NCI-H2107 treated with DMSO at 0.1 percent for 48 hours (cell line): ENCODE data around the gene NR1H2.
"Not testable (repeated sequence)": the region's sequence is repeated elsewhere in the genome, so short reads cannot be mapped to it uniquely, and the experiment has no call there.

Experiments used
- DNase-seq: peaks from one replicate; lab custom pipeline; 2025; ENCODE audit not compliant: unreplicated experiment; lab: John Stamatoyannopoulos, UW

The NR1H2 gene

DNA sequence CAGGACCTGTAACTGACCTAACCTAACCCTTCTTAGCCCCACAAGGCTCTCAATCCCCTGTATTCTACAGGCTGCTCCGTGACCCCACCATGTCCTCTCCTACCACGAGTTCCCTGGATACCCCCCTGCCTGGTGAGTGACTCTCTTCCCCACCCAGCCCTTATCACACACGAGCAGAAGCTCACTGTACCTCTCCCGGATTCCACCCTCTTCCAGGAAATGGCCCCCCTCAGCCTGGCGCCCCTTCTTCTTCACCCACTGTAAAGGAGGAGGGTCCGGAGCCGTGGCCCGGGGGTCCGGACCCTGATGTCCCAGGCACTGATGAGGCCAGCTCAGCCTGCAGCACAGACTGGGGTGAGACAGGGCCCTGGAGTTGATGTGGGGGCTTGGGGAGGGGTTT, 1.3 kb downstream of the NR1H2 start:
- DNase-seq: no peak

DNA sequence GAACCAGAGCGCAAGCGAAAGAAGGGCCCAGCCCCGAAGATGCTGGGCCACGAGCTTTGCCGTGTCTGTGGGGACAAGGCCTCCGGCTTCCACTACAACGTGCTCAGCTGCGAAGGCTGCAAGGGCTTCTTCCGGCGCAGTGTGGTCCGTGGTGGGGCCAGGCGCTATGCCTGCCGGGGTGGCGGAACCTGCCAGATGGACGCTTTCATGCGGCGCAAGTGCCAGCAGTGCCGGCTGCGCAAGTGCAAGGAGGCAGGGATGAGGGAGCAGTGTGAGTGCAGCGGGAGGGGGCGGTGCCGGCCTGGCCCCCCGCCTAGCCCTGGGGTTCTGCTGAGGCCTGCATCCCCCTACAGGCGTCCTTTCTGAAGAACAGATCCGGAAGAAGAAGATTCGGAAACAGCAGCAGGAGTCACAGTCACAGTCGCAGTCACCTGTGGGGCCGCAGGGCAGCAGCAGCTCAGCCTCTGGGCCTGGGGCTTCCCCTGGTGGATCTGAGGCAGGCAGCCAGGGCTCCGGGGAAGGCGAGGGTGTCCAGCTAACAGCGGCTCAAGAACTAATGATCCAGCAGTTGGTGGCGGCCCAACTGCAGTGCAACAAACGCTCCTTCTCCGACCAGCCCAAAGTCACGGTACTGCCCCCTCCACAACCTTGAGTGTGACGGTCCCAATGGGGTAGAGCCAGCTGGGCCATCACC, 2.1 kb downstream of the NR1H2 start:
- DNase-seq: no peak

DNA sequence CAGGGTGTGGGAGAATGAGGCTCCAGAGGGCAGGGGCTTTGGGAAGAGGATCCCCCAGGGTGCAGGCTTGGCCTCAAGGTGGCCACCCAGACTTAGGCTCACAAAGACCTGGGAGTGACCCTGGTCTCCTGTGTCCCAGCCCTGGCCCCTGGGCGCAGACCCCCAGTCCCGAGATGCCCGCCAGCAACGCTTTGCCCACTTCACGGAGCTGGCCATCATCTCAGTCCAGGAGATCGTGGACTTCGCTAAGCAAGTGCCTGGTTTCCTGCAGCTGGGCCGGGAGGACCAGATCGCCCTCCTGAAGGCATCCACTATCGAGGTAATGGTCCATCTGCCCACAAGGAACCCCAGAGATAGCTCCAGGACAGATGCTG, 2.6 kb downstream of the NR1H2 start:
- no peak for DNase-seq

DNA sequence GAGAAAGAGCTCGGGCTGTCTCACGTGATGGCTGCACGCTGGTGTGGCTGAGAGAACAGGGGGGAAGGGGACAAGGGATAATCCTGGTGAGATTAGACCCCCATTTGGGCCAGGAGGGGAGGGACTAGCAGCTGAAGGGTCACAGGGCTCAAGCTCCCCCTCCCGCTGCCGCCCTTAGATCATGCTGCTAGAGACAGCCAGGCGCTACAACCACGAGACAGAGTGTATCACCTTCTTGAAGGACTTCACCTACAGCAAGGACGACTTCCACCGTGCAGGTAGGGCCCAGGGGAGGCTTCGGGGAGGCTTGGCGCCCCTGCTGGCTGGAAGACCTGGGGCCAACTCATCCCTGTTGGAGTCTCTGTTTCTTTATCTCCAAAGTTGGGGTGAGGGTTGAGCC, 3.3 kb downstream of the NR1H2 start:
- DNase-seq: no peak

DNA sequence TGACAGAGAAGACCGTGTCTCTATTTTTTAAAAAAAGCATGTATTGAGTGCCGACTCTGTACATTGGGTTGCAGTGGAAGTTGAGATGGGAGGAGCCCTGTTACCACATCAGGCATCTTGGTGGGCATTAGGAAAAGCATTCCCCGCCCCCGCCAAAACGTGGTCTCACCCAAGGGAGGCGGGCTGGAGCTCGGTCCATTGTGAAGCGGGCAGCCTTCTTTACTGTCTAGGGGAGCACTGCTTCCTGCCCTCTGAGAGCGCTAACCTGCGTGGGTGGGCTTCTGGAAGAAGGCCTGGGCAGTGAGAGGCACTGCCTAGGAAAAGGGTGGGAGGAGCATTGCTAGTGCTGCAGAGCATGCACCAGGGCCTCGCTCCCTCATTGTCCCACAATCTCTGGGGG, 3.9 kb downstream of the NR1H2 start:
- no peak for DNase-seq

DNA sequence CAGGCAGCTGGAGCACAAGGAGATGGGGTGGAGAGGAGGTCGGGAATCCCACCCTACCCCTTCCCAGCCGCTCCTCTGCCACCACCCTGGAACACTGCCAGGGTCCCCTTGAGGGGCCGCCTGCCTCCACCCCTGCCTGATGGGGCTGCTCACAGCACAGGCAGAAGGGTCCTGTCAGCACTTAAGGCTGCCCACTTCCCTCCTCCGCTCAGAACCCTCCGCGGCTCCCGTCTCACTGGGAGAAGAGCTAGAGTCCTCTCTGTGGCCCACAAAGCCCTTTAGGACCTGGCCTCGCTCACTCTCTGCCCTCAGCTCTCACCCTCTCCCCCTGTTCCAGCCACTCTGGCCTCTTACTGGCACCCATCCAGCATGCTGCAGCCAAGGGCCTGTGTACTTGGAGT, 4.5 kb downstream of the NR1H2 start:
- no peak for DNase-seq

DNA sequence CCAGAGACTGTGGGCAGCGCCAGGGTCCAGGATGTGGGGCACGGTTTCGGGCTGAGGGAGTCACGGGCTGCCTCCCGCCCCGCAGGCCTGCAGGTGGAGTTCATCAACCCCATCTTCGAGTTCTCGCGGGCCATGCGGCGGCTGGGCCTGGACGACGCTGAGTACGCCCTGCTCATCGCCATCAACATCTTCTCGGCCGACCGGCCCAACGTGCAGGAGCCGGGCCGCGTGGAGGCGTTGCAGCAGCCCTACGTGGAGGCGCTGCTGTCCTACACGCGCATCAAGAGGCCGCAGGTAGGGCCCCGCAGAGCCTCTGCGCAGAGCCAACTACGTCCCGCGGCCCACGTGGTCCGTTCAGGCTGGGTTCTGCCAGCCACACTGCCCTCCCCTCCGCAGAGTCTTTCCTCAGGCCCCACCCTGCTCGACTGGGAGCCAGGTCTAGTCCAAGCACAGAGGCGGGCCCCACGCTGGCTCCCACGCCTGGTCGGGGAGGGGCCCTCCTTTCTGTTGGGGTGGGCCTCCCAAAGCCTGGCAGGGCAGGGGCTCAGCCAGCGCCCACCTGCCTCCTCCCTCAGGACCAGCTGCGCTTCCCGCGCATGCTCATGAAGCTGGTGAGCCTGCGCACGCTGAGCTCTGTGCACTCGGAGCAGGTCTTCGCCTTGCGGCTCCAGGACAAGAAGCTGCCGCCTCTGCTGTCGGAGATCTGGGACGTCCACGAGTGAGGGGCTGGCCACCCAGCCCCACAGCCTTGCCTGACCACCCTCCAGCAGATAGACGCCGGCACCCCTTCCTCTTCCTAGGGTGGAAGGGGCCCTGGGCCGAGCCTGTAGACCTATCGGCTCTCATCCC, 5.8 kb downstream of the NR1H2 start:
- no peak for DNase-seq

DNA sequence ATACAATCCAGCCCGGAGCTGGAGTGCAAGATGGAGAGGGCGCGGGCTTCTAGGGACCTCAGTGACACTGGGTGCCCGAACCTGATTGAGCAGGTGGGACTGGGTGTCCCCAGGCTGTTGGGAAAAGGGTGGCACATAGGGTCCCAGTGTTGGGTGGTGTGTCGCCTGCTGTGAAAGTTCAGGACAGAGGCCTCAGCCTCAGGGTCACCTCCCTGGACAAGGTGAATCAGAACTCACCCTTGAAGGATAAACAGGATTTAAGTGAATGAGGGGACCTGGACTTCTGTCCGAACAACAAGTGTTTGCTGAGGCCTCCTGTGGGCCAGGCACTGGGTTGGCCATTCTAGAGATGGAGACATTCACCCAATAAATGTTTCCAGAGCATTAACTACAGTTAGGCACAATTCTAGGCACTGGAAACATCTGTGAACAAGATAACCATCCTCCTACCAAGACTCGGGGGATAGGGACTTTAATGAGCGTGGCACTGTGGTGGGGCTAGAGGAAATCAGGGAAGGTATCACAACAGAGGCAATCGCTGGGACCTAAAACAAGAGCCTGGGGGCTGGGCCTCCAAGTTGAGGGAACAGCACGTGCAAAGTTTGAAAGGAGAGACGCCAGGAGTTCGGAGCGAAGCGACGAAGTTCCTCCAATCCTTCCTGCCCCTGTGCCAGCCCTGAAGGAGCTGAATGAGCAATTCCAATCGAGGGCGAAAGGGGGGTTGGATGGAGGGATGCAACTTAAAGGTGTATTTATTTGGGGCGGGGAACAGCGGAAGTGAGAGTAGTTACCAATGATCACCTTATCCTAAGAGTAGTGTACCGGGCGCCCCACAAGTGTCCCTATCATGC, 7.0 kb downstream of the NR1H2 start:
- DNase-seq: no peak

DNA sequence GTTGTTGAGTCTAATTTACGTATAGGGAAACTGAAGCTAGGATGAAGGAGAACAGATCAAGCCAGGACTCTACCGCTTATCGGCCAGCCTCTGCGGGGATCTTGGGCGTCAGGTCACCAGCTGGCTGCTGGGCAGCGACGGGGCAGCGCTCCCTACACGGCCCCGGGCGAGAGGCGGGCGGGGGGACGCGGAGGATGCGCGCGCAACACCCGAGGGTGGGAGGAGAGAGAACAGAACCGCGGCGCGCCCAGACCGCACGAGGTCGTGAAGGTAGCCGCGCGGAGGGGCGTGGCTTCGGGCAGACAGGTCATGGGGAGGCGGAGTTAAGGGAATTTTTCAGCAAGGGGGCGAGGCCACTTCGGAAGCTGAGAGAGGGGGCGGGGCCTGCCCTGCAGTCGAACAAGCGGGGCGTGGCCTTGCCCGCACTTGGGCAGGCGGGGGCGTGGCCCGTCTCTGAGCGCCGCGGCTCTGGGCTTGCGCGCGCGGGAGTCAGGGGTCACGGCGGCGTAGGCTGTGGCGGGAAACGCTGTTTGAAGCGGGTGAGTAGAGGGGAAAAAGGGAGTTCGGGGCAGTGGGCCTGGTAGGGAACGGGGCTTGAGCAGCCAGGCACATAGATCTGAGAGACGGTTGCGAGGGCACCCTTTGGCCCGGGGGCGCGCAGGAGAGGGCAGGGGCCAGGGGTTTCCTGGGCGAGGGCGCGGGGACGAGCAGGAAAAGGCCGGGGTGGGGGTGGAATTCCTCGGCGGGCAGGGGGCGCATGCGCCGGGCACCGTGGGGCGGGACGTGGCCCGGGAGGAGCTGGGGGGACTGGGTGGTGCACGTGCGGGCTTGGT, 7.8 kb downstream of the NR1H2 start, which contains the start of gene POLD1:
POLD1 (plus strand) TSS at position 496 of the 833 bp plus-strand sequence. CDS start 14,505 bp downstream, outside the sequence.
- peak; percentile 95 for DNase-seq

DNA sequence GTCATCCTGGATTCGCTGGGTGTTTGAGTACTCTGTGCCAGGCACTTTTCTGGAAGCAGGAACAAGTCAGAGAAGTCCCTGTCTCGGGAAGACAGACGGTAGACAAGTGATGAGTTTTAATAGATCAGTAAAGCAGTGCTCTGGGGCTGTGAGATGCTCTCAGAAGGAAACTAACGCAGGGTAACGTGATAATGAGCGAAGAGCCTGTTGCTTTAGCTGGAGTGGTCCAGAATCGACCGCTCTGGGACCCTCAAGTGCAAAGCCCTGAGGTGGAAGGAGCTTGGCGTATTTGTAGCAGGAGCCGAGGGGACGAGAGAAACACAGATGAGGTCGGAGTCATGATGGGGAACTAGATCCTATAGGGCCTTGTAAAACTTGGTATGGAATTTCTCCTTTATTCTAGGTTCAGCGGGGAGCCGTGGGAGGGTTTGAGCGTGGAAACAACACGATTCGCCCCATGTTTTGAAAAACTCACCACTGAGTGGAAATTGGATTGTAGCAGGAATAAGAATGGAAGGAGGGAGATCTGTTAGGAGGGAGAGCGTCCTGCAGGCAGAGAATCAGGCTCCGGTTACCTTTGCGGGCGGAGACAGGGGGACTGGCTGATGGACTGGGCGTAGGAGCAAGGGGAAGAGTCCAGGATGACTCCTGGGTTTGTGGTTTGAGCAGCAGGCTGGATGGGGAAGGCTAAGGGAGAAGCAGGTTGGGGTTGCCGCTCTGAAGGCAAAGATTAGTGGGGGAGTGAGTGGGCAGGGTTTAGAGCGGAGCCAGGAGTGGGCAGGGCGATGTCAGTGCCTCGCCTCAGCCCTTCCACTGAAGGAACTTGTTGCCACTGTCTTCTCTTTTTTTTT, 8.7 kb downstream of the NR1H2 start:
- DNase-seq: peak; percentile 58

DNA sequence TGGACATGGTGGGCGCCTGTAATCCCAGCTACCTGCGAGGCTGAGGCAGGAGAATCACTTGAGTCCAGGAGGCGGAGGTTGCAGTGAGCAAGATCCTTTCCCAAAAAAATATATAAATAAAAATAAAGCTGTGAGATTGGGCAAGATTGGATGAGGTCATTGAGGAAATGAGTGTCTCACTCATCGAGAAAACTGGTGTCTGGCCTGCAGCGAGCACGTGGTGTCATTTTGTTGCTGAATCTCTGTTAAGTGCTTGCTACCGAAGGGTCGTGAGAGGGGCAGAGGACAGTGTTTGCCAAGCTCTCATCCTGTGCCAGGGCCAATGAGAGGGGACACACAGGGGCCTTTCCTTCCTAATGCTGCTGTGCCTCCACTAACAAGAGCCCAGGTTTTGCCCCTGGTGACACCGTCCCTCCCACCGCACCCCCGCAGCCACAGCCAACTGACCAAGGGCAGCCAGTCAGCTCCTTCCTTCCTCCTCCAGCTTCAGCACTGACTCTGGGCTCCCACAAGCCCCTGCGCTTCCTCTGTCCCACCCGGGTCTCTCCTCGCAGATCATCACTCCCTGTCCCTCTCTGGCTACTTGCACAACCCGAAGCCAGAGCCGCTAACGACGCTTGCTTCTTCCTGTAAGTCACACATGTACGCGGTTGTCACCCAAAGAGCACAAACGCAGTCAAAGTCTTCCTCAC, 11.1 kb downstream of the NR1H2 start:
- DNase-seq: no peak

DNA sequence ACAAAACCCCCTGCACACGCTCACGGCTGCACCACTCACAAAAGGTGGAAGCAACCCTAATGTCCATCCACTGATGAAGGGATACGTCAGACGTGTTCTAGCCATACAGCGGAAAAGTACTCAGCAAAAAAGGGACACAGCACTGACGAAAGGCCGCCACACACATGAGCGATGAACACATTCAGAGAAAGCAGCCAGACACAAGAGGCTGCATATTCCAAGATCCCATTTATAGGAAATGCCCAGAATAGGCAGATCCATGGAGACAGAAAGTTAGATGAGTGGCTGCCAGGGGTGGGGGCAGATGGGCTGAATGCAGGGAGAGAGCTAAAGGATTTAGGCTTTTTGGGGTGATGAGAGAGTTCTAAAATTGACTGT, 11.6 kb downstream of the NR1H2 start:
- DNase-seq: no peak

DNA sequence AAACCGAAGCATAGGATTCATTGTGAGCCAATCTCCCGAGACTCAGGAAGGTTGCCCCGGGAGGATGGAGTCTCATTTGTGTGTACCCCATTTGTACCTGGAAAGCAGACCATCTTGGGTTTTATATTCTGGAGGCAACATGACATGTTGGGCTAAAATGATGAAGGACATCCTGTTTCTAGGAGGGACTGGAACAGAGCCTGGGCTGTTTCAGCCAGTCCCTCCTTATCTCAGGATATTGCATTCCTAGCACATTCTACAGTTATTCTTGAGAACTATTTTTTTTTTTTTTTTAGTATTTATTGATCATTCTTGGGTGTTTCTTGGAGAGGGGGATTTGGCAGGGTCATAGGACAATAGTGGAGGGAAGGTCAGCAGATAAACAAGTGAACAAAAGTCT, 14.0 kb downstream of the NR1H2 start:
- DNase-seq: not testable (repeated sequence)

DNA sequence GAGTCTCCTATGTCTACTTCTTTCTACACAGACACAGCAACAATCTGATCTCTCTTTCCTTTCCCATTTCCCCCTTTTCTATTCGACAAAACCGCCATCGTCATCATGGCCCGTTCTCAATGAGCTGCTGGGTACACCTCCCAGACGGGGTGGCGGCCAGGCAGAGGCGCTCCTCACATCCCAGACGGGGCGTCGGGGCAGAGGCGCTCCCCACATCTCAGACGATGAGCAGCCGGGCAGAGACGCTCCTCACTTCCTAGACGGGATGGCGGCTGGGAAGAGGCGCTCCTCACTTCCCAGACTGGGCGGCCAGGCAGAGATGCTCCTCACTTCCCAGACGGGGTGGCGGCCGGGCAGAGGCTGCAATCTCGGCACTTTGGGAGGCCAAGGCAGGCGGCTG, 14.7 kb downstream of the NR1H2 start:
- DNase-seq: not testable (repeated sequence)

DNA sequence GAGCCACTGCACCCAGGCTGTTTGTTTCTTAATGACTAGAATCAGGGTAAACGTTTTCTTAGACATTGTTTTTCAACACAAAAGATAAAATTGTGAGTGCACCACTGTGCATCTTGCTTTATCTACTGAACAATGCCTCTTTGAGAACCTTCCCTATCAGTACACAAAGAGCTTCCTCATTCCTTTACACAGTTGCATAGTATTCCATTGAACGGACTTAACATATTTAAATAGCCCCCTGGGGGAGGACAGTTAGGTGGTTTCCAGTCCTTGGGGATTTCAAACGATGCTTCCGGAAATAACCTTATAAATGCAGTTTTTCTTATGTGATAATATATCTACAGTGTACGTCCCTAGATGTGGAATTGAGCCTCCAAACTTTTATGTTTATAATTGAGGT, 16.5 kb downstream of the NR1H2 start:
- no peak for DNase-seq

DNA sequence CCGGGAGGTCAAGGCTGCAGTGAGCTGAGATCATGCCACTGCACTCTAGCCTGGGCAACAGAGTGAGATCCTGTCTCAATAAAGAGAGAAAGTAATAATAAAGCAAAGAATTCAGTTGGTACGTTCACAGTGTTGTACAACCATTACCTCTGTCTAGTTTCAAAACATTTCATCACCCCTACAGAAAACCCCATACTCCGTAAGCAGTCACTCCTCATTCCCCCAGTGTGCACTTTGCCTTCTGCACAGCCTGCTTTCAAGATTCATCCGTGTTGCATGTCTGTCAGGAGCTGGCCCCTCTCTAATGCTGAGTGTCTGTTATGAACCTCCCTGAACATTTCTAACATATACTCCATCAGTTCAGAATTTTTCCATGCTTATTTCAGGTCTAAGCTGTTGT, 17.3 kb downstream of the NR1H2 start:
- DNase-seq: no peak

DNA sequence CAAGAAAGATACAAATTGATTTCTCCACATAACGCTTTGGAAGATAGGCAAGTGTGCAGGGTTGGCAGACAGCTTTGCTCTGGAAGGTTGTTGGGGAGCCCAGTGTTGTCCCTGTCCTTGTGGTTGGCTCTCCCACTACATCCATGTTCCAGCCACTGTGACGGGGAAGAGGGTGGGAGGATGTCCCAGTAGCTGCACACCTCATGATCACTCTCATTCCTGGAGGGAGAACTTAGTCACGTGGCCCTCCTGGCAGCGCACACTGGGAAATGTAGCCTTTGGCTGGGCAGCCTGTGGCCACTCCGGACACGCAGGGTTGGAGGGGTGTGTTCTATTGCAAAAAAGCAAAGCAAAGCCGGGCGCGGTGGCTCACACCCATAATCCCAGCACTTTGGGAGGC, 17.8 kb downstream of the NR1H2 start:
- DNase-seq: no peak

DNA sequence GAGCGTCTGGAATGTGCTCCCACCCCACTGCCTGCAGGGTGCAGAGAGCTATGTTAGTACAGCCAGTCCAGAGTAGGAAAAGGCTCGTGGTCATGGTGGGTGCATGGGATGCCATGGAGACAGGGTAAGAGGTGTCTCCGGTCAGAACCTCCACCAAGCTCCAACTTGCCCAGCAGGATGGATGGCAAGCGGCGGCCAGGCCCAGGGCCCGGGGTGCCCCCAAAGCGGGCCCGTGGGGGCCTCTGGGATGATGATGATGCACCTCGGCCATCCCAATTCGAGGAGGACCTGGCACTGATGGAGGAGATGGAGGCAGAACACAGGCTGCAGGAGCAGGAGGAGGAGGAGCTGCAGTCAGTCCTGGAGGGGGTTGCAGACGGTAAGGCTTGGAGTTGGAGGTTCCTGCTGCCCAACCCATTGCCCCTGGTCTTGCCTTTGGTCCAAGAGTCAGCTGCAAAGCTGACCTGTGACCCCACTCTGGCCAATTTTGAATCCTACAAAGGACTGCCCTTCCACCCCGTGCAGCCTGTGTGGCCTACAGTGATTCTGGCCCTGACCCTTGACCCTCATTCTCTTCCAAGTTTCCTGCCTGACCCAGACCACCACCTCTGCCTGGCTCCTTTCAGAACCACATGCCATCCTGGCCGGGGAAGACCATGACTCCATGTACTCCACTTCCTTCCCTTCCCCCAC, 22.6 kb downstream of the NR1H2 start:
- DNase-seq: no peak

DNA sequence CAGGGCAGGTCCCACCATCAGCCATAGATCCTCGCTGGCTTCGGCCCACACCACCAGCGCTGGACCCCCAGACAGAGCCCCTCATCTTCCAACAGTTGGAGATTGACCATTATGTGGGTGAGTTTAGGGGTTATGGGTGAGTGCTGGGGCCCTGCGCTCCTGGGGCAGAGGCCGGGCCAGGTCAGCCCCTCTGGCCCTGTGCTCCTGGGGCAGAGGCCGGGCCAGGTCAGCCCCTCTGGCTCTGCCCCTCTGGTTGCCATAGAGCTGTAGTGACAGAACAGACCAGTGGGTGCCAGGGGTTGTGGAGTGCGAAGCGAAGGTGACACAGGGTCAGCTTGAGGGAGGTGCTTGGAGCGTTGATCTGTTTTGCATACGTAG, 23.1 kb downstream of the NR1H2 start:
- DNase-seq: no peak
